Measurements from ENCODE around the gene WDR54.

- no peak for TF ChIP-seq CTCF (optimal IDR thresholded peaks at IDR 0.05 in 1 of 3, IDR thresholded peaks at IDR 0.05 in 1 of 3, conservative IDR thresholded peaks at IDR 0.05 in 1 of 3; ENCODE audit: extremely low read depth in 1 of 3, insufficient read depth in 2 of 3, low read length in 3 of 3)
- no peak for TF ChIP-seq EZH2 (IDR thresholded peaks at IDR 0.05; ENCODE audit: low read length)
Measured at GRCh38 chr2:74392449-74392743, 29.1 kb upstream of the WDR54 start.
